GM18868 (cell line): ENCODE measurements around the gene LGALS7B.
"Not testable (repeated sequence)": the region's sequence is repeated elsewhere in the genome, so short reads cannot be mapped to it uniquely, and the experiment has no call there.

Experiments used
- ATAC-seq: cut with Tn5 transposase; IDR thresholded peaks from one replicate; pipeline ENCODE4 v1.9.1; 2021; ENCODE audit warnings: mild to moderate bottlenecking, moderate library complexity; ENCODE audit not compliant: unreplicated experiment

LGALS7B gene

GRCh38 chr19:38769635-38770211 is 19.3 kb upstream of the LGALS7B start:
- peak; percentile 71 for ATAC-seq

- peak; percentile 22 for ATAC-seq
Observed at GRCh38 chr19:38770228-38770948, 18.6 kb upstream of the LGALS7B start.

GRCh38 chr19:38770949-38771275 is 18.1 kb upstream of the LGALS7B start:
- ATAC-seq: peak; percentile 69

- ATAC-seq: not testable (repeated sequence)
Observed at GRCh38 chr19:38771569-38771968, 17.4 kb upstream of the LGALS7B start.

GRCh38 chr19:38773469-38774177 is 15.4 kb upstream of the LGALS7B start, which contains the start of gene LGALS7:
Gene LGALS7 (minus strand): TSS chr19:38773517. CDS start chr19:38773492, 25 bp downstream.
- no peak for ATAC-seq

- ATAC-seq: no peak
Observed at GRCh38 chr19:38774181-38774950, 14.6 kb upstream of the LGALS7B start.

- no peak for ATAC-seq
Observed at GRCh38 chr19:38778733-38779132, 10.3 kb upstream of the LGALS7B start.

- no peak for ATAC-seq
Observed at GRCh38 chr19:38780443-38780842, 8.6 kb upstream of the LGALS7B start.

- no peak for ATAC-seq
Observed at GRCh38 chr19:38781058-38781457, 7.9 kb upstream of the LGALS7B start.

GRCh38 chr19:38782212-38782611 is 6.8 kb upstream of the LGALS7B start:
- not testable (repeated sequence) for ATAC-seq

- ATAC-seq: no peak
Observed at GRCh38 chr19:38784224-38784623, 4.8 kb upstream of the LGALS7B start.

- ATAC-seq: no peak
Observed at GRCh38 chr19:38785187-38785699, 3.8 kb upstream of the LGALS7B start.

- not testable (repeated sequence) for ATAC-seq
Observed at GRCh38 chr19:38786061-38786460, 2.9 kb upstream of the LGALS7B start.

- ATAC-seq: no peak
Observed at GRCh38 chr19:38786572-38787265, 2.3 kb upstream of the LGALS7B start.

GRCh38 chr19:38790507-38791403 is 1.8 kb downstream of the LGALS7B start:
- ATAC-seq: not testable (repeated sequence)

GRCh38 chr19:38791451-38792064 is 2.6 kb downstream of the LGALS7B start:
- ATAC-seq: peak; percentile 61

- ATAC-seq: no peak
Observed at GRCh38 chr19:38792250-38793111, 3.5 kb downstream of the LGALS7B start.

GRCh38 chr19:38793177-38793576 is 4.2 kb downstream of the LGALS7B start:
- ATAC-seq: no peak
